B cell (primary cell): ENCODE data around the gene KCNC3. TPM values are rescaled to one million over a fixed set of nuclear protein-coding genes. Genes with fewer than 3 reads are reported as not detected.

ENCODE experiments used
- ATAC-seq: fragments of 200-7000 bp; cut with Tn5 transposase; one replicate; pipeline ENCODE4 v1.10.0; 2021; ENCODE audit warnings: low read depth, mild to moderate bottlenecking, moderate number of reproducible peaks, moderate library complexity
- CTCF ChIA-PET: fragments of 350-600 bp; sonication (Branson Sonifier 250); formaldehyde crosslinking; loops from one replicate; lab custom pipeline; 2021; ENCODE audit warnings: antibody characterized with exemption, inconsistent platforms; lab: Charles Lee
- POLR2A ChIA-PET: fragments of 350-600 bp; sonication (Branson Sonifier 250); formaldehyde crosslinking; loops from one replicate; lab custom pipeline; 2021; ENCODE audit warnings: antibody characterized with exemption; lab: Charles Lee
- DNase-seq: peaks from one replicate; pipeline ENCODE4 v3.0.0; 2013
- H2AFZ ChIP-seq: 2 replicates; pipeline ENCODE4 v1.6.1; 2012; ENCODE audit warnings: mild to moderate bottlenecking, low read depth, low read length; ENCODE audit not compliant: insufficient read depth, poor library complexity, severe bottlenecking
- H3K27ac ChIP-seq, 2 donors: 1 replicate in 1 of 2; 2 replicates in 1 of 2; pipeline ENCODE4 v1.5.1; 2012 to 2013; ENCODE audit warnings: low read length in 2 of 2, mild to moderate bottlenecking in 2 of 2, moderate library complexity in 1 of 2
- H3K27me3 ChIP-seq, 4 experiments: fragments of 200-600 bp in 1 of 4; sonication (generic) in 1 of 4; replicated peaks in 1 of 4; 1 replicate in 2 of 4; 2 replicates in 2 of 4; pipeline versions ENCODE4 v1.6.1 to v1.7.0; 2013 to 2016; ENCODE audit warnings: low read length in 3 of 4, mild to moderate bottlenecking in 2 of 4, mixed read lengths in 1 of 4, moderate library complexity in 1 of 4; ENCODE audit not compliant: insufficient read depth in 4 of 4, control insufficient read depth in 3 of 4; ENCODE audit errors: control extremely low read depth in 1 of 4
- H3K36me3 ChIP-seq, 2 experiments: replicated peaks in 1 of 2; 1 replicate in 1 of 2; 2 replicates in 1 of 2; pipeline versions ENCODE4 v1.6.1 to v1.7.1; 2013; ENCODE audit warnings: low read length in 1 of 2; ENCODE audit not compliant: insufficient read depth in 2 of 2, control insufficient read depth in 1 of 2; ENCODE audit errors: control extremely low read depth in 1 of 2, extremely low read depth in 1 of 2
- H3K4me1 ChIP-seq, 2 donors: fragments of 200-600 bp in 1 of 2; sonication (generic) in 1 of 2; 1 replicate in 1 of 2; 2 replicates in 1 of 2; pipeline versions ENCODE4 v1.5.1 to v1.6.1; 2013 to 2017; ENCODE audit warnings: low read length in 2 of 2; ENCODE audit not compliant: control insufficient read depth in 2 of 2, insufficient read depth in 2 of 2
- H3K4me2 ChIP-seq: replicated peaks from 2 replicates; pipeline ENCODE3; 2012; ENCODE audit warnings: mild to moderate bottlenecking, low read depth, low read length; ENCODE audit not compliant: poor library complexity, severe bottlenecking
- H3K4me3 ChIP-seq, 5 experiments: fragments of 200-600 bp in 1 of 5; sonication (generic) in 1 of 5; 1 replicate in 3 of 5; 2 replicates in 2 of 5; pipeline versions ENCODE4 v1.5.1 to v1.7.0; 2011 to 2016; ENCODE audit warnings: low read length in 4 of 5, mild to moderate bottlenecking in 4 of 5, low read depth in 2 of 5, control low read depth in 1 of 5, moderate library complexity in 1 of 5; ENCODE audit not compliant: insufficient read depth in 1 of 5; ENCODE audit errors: control extremely low read depth in 1 of 5, extremely low read depth in 1 of 5
- H3K79me2 ChIP-seq: fragments of 200-600 bp; sonication (generic); one replicate; pipeline ENCODE4 v1.6.0; 2016; ENCODE audit warnings: low read length; ENCODE audit not compliant: control insufficient read depth, insufficient read depth
- H3K9ac ChIP-seq: fragments of 200-600 bp; sonication (generic); 2 replicates; pipeline ENCODE4 v1.6.1; 2017; ENCODE audit warnings: mild to moderate bottlenecking, low read length, moderate library complexity
- H3K9me3 ChIP-seq, 3 donors: one replicate each; pipeline versions ENCODE4 v1.6.1 to v1.7.1; 2013; ENCODE audit warnings: low read length in 2 of 3; ENCODE audit not compliant: control insufficient read depth in 2 of 3, insufficient read depth in 1 of 3; ENCODE audit errors: control extremely low read depth in 1 of 3
- H4K20me1 ChIP-seq: 2 replicates; pipeline ENCODE4 v1.6.0; 2012; ENCODE audit warnings: mild to moderate bottlenecking, low read length; ENCODE audit not compliant: insufficient read depth, control insufficient read depth, poor library complexity, severe bottlenecking
- H3K27ac Mint-ChIP-seq: one replicate; pipeline ENCODE4 v1.8.0; 2021; ENCODE audit warnings: mixed read lengths
- H3K27me3 Mint-ChIP-seq: one replicate; pipeline ENCODE4 v1.8.0; 2021; ENCODE audit warnings: mixed read lengths
- H3K4me1 Mint-ChIP-seq: one replicate; pipeline ENCODE4 v1.8.0; 2021; ENCODE audit warnings: mixed read lengths
- H3K4me3 Mint-ChIP-seq: one replicate; pipeline ENCODE4 v1.8.0; 2021; ENCODE audit warnings: mixed read lengths
- H3K9me3 Mint-ChIP-seq: one replicate; pipeline ENCODE4 v1.8.0; 2022; ENCODE audit warnings: mixed read lengths; ENCODE audit not compliant: insufficient read depth
- EZH2 ChIP-seq: IDR thresholded peaks from 2 replicates; pipeline ENCODE4 v1.6.1; 2012; ENCODE audit warnings: borderline replicate concordance, low read depth, mild to moderate bottlenecking, moderate library complexity, low read length; ENCODE audit not compliant: insufficient read depth, poor library complexity, severe bottlenecking
- WGBS: methylation state at CpG from one replicate; pipeline ENCODE4 v1.1.5; 2013; ENCODE audit warnings: missing lambda C conversion rate; ENCODE audit not compliant: insufficient coverage; 5-methylcytosine and 5-hydroxymethylcytosine counted together
- intact Hi-C: fragments of 100-400 bp; cut with micrococcal nuclease; formaldehyde crosslinking; loops from one replicate; pipeline ENCODE4 v1.10.0; 2022
- polyA plus RNA-seq: library from polyadenylated mRNA; depleted of rRNA; stranded (reverse); fragments of >200 nt; gene quantifications from 2 replicates; pipeline ENCODE4 v1.2.3, GENCODE V29; 2012
- total RNA-seq, 2 donors: library from RNA; stranded (reverse); fragments of 120-200 nt in 1 of 2; gene quantifications; 1 replicate in 1 of 2; 2 replicates in 1 of 2; pipeline versions ENCODE4 v1.2.3 to v1.2.4, GENCODE V29; 2013 to 2022
- TF ChIP-seq, protein P1 (sequence below): fragments of 200-600 bp; IDR thresholded peaks from one replicate; pipeline ENCODE4 v1.8.0; 2022; ENCODE audit warnings: antibody characterized with exemption, mild to moderate bottlenecking

The KCNC3 gene
- total and polyA plus RNA-seq, 2 donors (not counting 1 experiment from before 2014, with no cell fraction given), result 12.3 to 23.0 TPM

DNA sequence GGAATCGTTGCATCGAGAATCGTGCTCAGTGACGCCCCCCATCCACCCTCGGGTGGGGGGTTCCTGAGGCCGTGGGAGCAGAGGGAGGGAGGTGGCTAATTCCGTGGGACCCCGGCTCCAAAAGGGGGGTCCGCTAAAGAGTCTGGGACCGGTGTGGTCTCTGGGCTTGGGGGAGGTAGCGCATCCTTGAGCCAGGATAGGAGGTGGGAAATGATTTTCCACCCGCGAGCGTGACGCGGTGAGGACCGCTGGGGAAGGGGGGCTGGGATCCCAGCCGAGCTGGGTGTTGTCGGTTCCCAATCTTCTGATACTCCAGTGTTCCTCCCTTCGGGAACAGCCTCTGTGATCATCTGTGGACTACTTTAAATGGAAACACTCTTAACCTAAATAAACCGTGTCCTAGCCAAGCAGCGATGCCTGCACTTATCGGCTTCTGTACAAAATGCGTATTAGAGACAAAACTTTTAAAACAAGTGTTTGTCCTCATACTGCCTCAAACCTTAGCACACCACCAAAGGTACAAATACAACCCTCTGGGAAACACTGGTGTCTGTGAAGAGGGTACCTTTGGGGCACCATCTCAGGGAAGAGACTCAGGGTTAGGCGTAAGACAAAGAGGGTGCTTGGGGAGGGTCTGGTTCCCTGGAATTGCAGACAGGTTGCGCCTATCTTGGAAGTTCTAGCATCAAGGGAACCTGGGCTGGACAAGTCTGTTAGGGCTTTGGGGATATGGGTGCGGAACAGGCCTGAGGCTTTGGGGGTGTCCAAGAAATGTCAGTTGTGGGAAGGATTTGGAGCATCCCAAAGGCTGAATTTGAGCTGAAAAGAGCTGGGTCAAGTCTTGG is 16.0 kb downstream of the KCNC3 start:
- H3K9ac ChIP-seq, result no peak overlapping the region

More for the DNA sequence above, 16.0 kb downstream of the KCNC3 start:
- Histone ChIP-seq H3K9me3 (peaks cover 0 to 33% (median 2%) of the 10 kb centered on the region in 3 donors), H3K36me3 (no peaks in the 10 kb centered on the region), H3K27ac (no peak overlapping the region), H3K4me3 (no peak overlapping the region), H3K4me1 (peaks cover 24 to 38% of the 10 kb centered on the region in 2 donors), H2AFZ (no peak overlapping the region), H4K20me1 (no peaks in the 10 kb centered on the region), H3K27me3 (peaks cover 0 to 67% (median 44%) of the 10 kb centered on the region in 4 experiments), H3K4me2 (no peak overlapping the region), H3K79me2 (no peaks in the 10 kb centered on the region)
- POLR2A ChIA-PET, result no interaction called here
- ATAC-seq (no peak), DNase-seq (no peak)
- CTCF ChIA-PET, result no interaction called here
- TF ChIP-seq EZH2, result no peak
- TF ChIP-seq, protein P1, sequence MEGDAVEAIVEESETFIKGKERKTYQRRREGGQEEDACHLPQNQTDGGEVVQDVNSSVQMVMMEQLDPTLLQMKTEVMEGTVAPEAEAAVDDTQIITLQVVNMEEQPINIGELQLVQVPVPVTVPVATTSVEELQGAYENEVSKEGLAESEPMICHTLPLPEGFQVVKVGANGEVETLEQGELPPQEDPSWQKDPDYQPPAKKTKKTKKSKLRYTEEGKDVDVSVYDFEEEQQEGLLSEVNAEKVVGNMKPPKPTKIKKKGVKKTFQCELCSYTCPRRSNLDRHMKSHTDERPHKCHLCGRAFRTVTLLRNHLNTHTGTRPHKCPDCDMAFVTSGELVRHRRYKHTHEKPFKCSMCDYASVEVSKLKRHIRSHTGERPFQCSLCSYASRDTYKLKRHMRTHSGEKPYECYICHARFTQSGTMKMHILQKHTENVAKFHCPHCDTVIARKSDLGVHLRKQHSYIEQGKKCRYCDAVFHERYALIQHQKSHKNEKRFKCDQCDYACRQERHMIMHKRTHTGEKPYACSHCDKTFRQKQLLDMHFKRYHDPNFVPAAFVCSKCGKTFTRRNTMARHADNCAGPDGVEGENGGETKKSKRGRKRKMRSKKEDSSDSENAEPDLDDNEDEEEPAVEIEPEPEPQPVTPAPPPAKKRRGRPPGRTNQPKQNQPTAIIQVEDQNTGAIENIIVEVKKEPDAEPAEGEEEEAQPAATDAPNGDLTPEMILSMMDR, result no peak
- no peak overlapping the region for H3K4me3 Mint-ChIP-seq
- 14% methylated on average over 20 of the region's 27 CpGs for WGBS
- no peak overlapping the region for H3K27ac Mint-ChIP-seq
- no peaks in the 10 kb centered on the region for H3K9me3 Mint-ChIP-seq
- intact Hi-C loops, result no loop called here
- H3K27me3 Mint-ChIP-seq, result peaks cover 60% of the 10 kb centered on the region
- H3K4me1 Mint-ChIP-seq, result peaks cover 27% of the 10 kb centered on the region
